HG02798 (cell line): ENCODE results near the gene TUBA1C.
A peak's percentile ranks its signal among the peaks of the same experiment; 100 is the strongest.
"Not testable (repeated sequence)": the region's sequence is repeated elsewhere in the genome, so short reads cannot be mapped to it uniquely, and the experiment has no call there.

Experiments
- ATAC-seq: cut with Tn5 transposase; IDR thresholded peaks from one replicate; pipeline ENCODE4 v1.9.1; 2021; ENCODE audit warnings: mild to moderate bottlenecking; ENCODE audit not compliant: unreplicated experiment, poor library complexity

TUBA1C gene

GRCh38 chr12:49280545-49280944 lies 15.7 kb downstream of the TUBA1C start:
- ATAC-seq = not testable (repeated sequence)

DNA sequence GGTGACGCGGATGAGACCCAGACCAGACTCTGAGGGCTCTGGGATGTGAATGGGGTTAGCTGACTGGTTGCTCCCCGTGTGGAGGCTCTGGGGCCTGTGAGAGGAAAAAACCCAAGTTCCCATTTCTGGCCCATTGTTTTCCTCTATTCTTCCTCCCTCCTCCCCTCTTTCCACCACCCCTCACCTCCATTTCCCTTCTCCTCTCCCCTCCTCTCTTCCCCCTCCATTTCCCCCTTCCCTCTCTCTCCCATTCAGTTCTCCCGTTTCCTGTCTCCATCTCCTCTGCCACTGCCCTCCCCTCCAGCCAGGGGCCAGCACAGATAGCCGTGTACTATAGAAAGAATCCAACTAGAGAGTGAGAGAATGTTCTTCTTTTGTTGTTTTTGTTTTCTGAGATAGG lies 17.4 kb downstream of the TUBA1C start:
- ATAC-seq = no peak

- ATAC-seq = not testable (repeated sequence)
Measured at GRCh38 chr12:49282740-49283375, 18.0 kb downstream of the TUBA1C start.

GRCh38 chr12:49283541-49284429 lies 18.9 kb downstream of the TUBA1C start:
- ATAC-seq = no peak

DNA sequence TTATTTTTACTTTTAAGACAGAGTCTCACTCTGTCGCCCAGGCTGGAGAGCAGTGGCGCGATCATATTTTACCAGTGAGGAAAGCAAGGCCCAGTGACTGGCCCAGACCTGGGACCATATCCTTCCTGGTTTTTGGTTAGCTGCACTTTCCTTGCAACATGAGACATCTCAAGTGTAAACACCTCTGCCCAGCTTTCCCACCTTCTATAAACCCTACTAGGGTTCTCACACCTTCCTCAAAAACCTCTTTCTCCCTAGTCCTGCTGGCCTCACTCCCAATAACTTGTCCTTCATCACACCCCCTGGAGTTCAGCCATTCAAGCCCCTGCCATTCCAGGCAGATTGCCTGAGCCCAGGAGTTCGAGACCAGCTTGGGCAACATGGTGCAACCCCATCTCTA lies 19.8 kb downstream of the TUBA1C start:
- no peak for ATAC-seq

GRCh38 chr12:49287876-49288275 lies 23.0 kb downstream of the TUBA1C start:
- no peak for ATAC-seq

DNA sequence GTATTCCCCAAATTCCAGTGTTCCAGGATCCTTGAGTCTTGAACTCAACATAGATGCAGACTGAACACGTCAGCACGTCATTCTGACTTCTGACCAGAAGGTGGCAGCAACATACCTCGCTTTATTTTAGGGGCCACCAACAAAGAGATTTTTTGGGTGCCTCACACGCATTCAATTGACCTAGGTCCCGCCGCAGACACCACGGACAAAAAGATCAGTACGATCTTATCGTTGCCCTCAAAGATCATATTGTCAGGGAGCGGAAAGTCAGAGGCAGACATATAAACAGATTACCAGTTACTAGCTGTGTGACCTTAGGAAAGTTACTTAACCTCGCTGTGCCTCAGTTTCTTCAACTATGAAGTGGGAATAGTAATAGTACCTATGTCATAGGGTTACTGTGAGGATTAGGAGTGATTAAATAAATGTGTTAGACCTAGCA lies 23.6 kb downstream of the TUBA1C start:
- no peak for ATAC-seq

DNA sequence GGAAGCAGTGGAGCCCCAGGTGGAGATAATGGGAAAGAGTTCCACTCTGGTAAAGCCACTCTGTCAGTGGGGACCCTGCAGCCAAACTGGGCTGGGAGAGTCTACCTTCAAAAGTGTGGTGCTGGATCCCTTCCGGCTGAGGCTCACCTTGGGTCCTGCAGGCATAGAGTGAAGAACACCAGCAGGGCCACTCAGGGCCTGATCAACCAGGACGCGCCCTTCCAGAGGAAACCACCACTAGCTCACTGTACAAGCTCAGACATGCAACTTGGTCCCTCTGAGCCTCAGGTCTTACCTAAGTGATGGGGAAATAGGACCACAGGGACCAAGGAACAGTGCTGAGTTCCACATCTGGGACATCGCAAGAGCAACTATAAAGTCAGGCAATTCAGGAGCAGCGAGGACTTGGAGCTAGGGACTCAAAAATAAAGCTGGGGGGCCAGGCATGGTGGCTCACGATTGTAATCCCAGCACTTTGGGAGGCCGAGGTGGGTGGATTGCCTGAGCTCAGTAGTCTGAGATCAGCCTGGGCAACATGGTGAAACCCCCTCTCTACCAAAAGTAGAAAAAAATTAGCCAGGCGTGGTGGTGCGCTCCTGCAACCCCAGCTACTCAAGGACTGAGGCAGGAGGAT lies 24.2 kb downstream of the TUBA1C start:
- no peak for ATAC-seq

GRCh38 chr12:49292729-49293055 lies 27.8 kb downstream of the TUBA1C start:
- no peak for ATAC-seq

DNA sequence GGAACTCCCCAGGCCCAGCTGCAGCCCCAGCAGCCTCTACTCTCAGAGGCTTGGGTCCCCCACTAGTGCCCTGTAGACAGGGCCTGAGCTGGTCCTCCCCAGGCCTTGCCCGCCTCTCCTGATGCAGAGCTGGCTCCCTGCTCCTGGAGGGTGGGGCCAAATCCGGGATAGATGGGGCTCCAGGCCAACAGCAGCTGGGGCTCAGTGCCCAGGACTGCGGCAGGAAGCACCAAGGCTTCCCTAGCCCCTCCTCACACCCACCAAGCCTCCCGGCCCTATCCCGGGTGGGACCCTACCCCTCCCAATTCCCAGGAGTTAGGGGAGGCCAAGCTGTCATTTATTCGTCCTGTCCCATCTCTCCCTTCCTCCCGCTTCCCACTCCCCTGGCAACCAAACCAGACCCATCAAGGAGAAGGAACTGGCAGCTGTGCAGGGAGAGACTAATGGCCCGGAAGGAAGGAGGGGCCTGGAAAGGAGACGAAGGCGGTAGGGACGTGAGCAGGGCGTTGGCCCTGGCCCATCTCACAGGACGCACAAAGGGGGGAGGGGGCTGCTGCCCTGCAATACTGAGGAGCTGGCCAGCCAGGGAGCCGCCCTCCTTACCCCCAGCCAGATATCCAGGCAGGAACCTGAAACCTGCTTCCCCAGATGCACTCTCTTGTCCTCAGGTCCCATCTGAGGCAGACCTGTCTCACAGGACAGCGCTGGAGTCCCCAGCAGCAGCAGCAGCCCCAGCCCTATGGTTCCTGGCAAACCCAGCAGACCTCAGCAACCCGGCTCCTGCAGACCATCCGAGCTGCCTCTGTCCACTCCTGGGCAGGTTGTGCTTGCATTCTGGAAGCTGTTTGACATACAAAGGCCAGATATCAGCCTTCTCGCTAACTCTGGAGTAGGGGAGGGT lies 28.4 kb downstream of the TUBA1C start:
- no peak for ATAC-seq

GRCh38 chr12:49294086-49294803 lies 29.4 kb downstream of the TUBA1C start:
- no peak for ATAC-seq

DNA sequence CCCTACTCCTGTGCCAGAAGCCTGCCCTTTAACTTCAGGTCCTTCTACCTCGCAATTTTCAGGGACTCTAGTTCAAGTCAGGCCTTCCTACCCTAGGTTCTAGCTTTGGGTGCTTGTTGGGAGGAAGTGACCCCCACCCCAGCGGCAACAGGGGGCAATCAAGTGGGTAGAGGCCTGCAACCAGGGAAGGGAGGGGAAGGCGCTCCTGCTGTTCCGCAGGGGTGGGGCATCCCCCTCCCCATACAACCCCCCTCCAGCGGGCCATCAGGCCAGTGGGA lies 29.9 kb downstream of the TUBA1C start:
- no peak for ATAC-seq

- no peak for ATAC-seq
Measured at GRCh38 chr12:49295082-49295936, 30.4 kb downstream of the TUBA1C start, which contains the start of gene PRPH. Gene PRPH (plus strand): TSS chr12:49295147. CDS start chr12:49295201, 54 bp downstream.

GRCh38 chr12:49296034-49296835 lies 31.4 kb downstream of the TUBA1C start:
- peak; percentile 44 for ATAC-seq

DNA sequence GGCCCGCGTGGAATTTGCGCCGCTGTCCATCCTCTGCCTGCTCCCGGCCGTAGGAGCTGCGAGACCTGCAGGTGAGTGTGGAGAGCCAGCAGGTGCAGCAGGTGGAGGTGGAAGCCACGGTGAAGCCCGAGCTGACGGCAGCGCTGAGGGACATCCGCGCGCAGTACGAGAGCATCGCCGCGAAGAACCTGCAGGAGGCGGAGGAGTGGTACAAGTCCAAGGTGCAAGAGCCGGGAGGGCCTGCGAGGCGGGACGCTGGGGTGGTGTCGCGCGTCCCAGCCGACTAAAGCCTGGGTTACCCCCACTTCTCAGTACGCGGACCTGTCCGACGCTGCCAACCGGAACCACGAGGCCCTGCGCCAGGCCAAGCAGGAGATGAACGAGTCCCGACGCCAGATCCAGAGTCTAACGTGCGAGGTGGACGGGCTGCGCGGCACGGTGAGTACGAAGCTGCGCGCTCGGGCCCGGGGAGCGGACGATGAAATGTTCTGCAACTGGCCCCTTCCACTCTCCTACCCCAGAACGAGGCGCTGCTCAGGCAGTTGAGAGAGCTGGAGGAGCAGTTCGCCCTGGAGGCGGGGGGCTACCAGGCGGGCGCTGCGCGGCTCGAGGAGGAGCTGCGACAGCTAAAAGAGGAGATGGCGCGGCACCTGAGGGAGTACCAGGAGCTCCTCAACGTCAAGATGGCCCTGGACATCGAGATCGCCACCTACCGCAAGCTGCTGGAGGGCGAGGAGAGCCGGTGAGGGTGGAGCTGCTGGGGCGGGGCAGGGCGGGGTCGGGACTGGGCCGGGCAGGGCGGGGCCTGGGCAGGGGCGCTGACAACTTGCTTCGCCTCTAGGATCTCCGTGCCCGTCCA lies 32.2 kb downstream of the TUBA1C start:
- peak; percentile 4 for ATAC-seq

DNA sequence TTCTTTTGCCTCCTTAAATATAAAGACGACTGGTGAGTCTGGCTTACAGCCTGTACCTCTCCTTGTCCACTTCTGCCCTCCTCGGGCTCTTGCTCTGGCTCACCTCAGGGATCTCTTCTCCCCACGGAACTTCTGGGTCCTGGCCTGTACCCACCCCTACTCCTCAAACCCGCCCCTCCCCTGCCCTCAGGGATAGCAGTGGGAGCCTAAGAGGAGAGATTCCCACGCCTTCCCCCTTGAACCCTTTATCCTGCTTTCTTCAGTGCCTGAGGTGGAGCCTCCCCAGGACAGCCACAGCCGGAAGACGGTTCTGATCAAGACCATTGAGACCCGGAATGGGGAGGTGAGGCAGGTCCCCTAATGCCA lies 32.8 kb downstream of the TUBA1C start:
- ATAC-seq = no peak

GRCh38 chr12:49298160-49298559 lies 33.3 kb downstream of the TUBA1C start:
- no peak for ATAC-seq
